HepG2 (cell line): ENCODE results near the gene CAMK1D. TPM values are rescaled to one million over a fixed set of nuclear protein-coding genes. Genes with fewer than 3 reads are reported as not detected.

ENCODE experiments used
- ATAC-seq: fragments of 200-7000 bp; cut with Tn5 transposase; 3 replicates; pipeline ENCODE4 v1.9.1; 2020; ENCODE audit warnings: mild to moderate bottlenecking, moderate library complexity
- BruUV-seq: library from RNA; stranded (reverse); fragments of 400-500 nt; replicated peaks from 2 replicates; lab custom pipeline; 2021; lab: Mats Ljungman, UMichigan
- CTCF ChIA-PET: fragments of 300-600 bp; formaldehyde crosslinking; extraction: SDS; loops from one replicate; lab custom pipeline; 2021; ENCODE audit warnings: low total read pairs, inconsistent platforms, low intra/inter-chr PET ratio; lab: Yijun Ruan, JAX
- POLR2A ChIA-PET: fragments of 350-600 bp; sonication (Branson Sonifier 250); formaldehyde crosslinking; loops from one replicate; lab custom pipeline; 2020; ENCODE audit warnings: antibody characterized with exemption, inconsistent platforms; lab: Yijun Ruan, JAX
- DNase-seq: peaks from one replicate; pipeline ENCODE4 v3.0.0-alpha.2; 2015; ENCODE audit warnings: low spot score
- FAIRE-seq: peaks from 3 replicates; lab custom pipeline; 2011; peaks lifted over from hg19 to GRCh38; lab: Jason Lieb, UNC
- H2AFZ ChIP-seq: one replicate; pipeline ENCODE4 v1.6.1; 2011; ENCODE audit warnings: low read length, inconsistent platforms
- H3K27ac ChIP-seq: fragments of 300-600 bp; 3 replicates; pipeline ENCODE4 v1.8.0; 2011; ENCODE audit warnings: mixed run types, mild to moderate bottlenecking, mixed read lengths, low read length, inconsistent platforms; ENCODE audit not compliant: insufficient read depth; ENCODE audit errors: extremely low read length
- H3K27me3 ChIP-seq, 2 experiments: fragments of 200-600 bp in 1 of 2; 2 replicates in 1 of 2; 3 replicates in 1 of 2; pipeline versions ENCODE4 v1.6.0 to v1.8.0; 2011; ENCODE audit warnings: low read length in 2 of 2, mild to moderate bottlenecking in 2 of 2, moderate library complexity in 2 of 2, inconsistent platforms in 1 of 2; ENCODE audit not compliant: insufficient read depth in 2 of 2, control insufficient read depth in 1 of 2
- H3K36me3 ChIP-seq, 2 experiments: fragments of 200-600 bp in 1 of 2; replicated peaks in 1 of 2; 2 replicates in 1 of 2; 3 replicates in 1 of 2; pipeline versions ENCODE4 v1.5.1 to v1.8.0; 2011; ENCODE audit warnings: low read length in 2 of 2, inconsistent platforms in 1 of 2; ENCODE audit not compliant: insufficient read depth in 2 of 2, control insufficient read depth in 1 of 2
- H3K4me1 ChIP-seq: 2 replicates; pipeline ENCODE4 v1.5.1; 2012; ENCODE audit warnings: low read length, inconsistent platforms; ENCODE audit not compliant: insufficient read depth
- H3K4me2 ChIP-seq: 2 replicates; pipeline ENCODE4 v1.6.0; 2011; ENCODE audit warnings: low read depth, low read length, inconsistent platforms
- H3K4me3 ChIP-seq, 3 experiments: fragments of 200-600 bp in 1 of 3; sonication (generic), shearing (Covaris generic) in 1 of 3; replicated peaks in 1 of 3; 2 replicates each; pipeline ENCODE4 v1.5.1; 2011 to 2016; ENCODE audit warnings: low read length in 3 of 3, inconsistent platforms in 2 of 3, low read depth in 2 of 3, mild to moderate bottlenecking in 2 of 3, control low read depth in 1 of 3, mixed read lengths in 1 of 3; ENCODE audit not compliant: insufficient read depth in 1 of 3
- H3K79me2 ChIP-seq: one replicate; pipeline ENCODE4 v1.6.1; 2011; ENCODE audit warnings: low read length, inconsistent platforms; ENCODE audit not compliant: insufficient read depth
- H3K9ac ChIP-seq: 2 replicates; pipeline ENCODE4 v1.6.0; 2011; ENCODE audit warnings: mild to moderate bottlenecking, low read depth, low read length, inconsistent platforms; ENCODE audit not compliant: insufficient read depth
- H3K9me3 ChIP-seq: 2 replicates; pipeline ENCODE4 v1.5.1; 2012; ENCODE audit warnings: mild to moderate bottlenecking, low read length
- H4K20me1 ChIP-seq: 2 replicates; pipeline ENCODE4 v1.6.0; 2011; ENCODE audit warnings: inconsistent platforms, mild to moderate bottlenecking, low read length, moderate library complexity; ENCODE audit not compliant: insufficient read depth
- REL ChIP-seq: sonication (generic); formaldehyde crosslinking; conservative IDR thresholded peaks from 2 replicates; pipeline ENCODE4 v1.8.0; 2022; ENCODE audit warnings: mild to moderate bottlenecking, missing genetic modification reagents, moderate library complexity
- RNF219 ChIP-seq: sonication (generic); formaldehyde crosslinking; IDR thresholded peaks from 2 replicates; pipeline ENCODE4 v1.5.0; 2020; ENCODE audit warnings: mild to moderate bottlenecking, missing genetic modification reagents
- SMAD9 ChIP-seq: sonication (generic); formaldehyde crosslinking; IDR thresholded peaks from 2 replicates; pipeline ENCODE4 v1.5.1; 2020; ENCODE audit warnings: mild to moderate bottlenecking, missing genetic modification reagents
- TRIM24 ChIP-seq: sonication (generic); formaldehyde crosslinking; IDR thresholded peaks from 2 replicates; pipeline ENCODE4 v1.8.0; 2022; ENCODE audit warnings: mild to moderate bottlenecking, missing genetic modification reagents
- ZNF747 ChIP-seq: sonication (generic); formaldehyde crosslinking; IDR thresholded peaks from 2 replicates; pipeline ENCODE4 v1.8.1; 2023; ENCODE audit warnings: missing genetic modification reagents, mild to moderate bottlenecking, borderline replicate concordance
- WGBS: methylation state at CpG from one replicate; pipeline ENCODE4 v1.1.6; 2017; ENCODE audit warnings: low lambda C conversion rate; 5-methylcytosine and 5-hydroxymethylcytosine counted together
- in situ Hi-C: cut with HindIII; loops from 2 replicates; pipeline ENCODE4 v1.10.0; 2017; ENCODE audit warnings: low pct_unique_long_range_greater_than_20kb; ENCODE audit not compliant: extremely low pct_ligation_motif_present
- intact Hi-C: fragments of 100-400 bp; cut with micrococcal nuclease; formaldehyde crosslinking; loops from one replicate; pipeline ENCODE4 v1.10.0; 2022; ENCODE audit not compliant: unreplicated experiment
- polyA plus RNA-seq, 8 experiments: library from polyadenylated mRNA; depleted of rRNA in 3 of 8; stranded (reverse) in 7 of 8; unstranded in 1 of 8; fragments of >200 nt; fragmentation: Illumina TruSeq in 4 of 8; extraction: Trizol in 4 of 8; gene quantifications; 2 replicates each; pipeline versions ENCODE4 v1.2.1 to v1.2.3, GENCODE V29; 2011 to 2016; ENCODE audit warnings: low read depth in 4 of 8, missing spikeins in 1 of 8, mixed read lengths in 1 of 8; ENCODE audit not compliant: insufficient read depth in 1 of 8
- total RNA-seq, 5 experiments: library from RNA; depleted of rRNA; stranded (reverse); fragments of >200 nt; fragmentation: Illumina TruSeq; extraction: Trizol; gene quantifications; 2 replicates each; pipeline ENCODE4 v1.2.3, GENCODE V29; 2016; ENCODE audit warnings: low read depth in 1 of 5
- TF ChIP-seq, protein P1 (sequence below): sonication (generic); formaldehyde crosslinking; IDR thresholded peaks from 2 replicates; pipeline ENCODE4 v1.4.0; 2020; ENCODE audit warnings: missing genetic modification reagents

CAMK1D gene
- total and polyA plus RNA-seq, 2 of the 13 experiments (the other 11 are each of a cell fraction or from before 2014, with no cell fraction given), result under 0.01 TPM; not detected in 1

- no peaks in the 10 kb centered on the region for H3K9me3 ChIP-seq
- peaks cover 23% of the 10 kb centered on the region for H3K4me1 ChIP-seq
- no peaks in the 10 kb centered on the region for H4K20me1 ChIP-seq
- no peak overlapping the region for H3K27ac ChIP-seq
- CTCF ChIA-PET, result no interaction called here
- DNase-seq (no peak), FAIRE-seq (no peak), ATAC-seq (no peak)
- H3K79me2 ChIP-seq, result no peaks in the 10 kb centered on the region
- no TSS peak for BruUV-seq
- TF ChIP-seq RNF219 (CRISPR knock-in tag) (no peak), ZNF747 (no peak), SMAD9 (CRISPR knock-in tag) (no peak), REL (CRISPR knock-in tag) (no peak), TRIM24 (CRISPR knock-in tag) (no peak)
- TF ChIP-seq, protein P1, sequence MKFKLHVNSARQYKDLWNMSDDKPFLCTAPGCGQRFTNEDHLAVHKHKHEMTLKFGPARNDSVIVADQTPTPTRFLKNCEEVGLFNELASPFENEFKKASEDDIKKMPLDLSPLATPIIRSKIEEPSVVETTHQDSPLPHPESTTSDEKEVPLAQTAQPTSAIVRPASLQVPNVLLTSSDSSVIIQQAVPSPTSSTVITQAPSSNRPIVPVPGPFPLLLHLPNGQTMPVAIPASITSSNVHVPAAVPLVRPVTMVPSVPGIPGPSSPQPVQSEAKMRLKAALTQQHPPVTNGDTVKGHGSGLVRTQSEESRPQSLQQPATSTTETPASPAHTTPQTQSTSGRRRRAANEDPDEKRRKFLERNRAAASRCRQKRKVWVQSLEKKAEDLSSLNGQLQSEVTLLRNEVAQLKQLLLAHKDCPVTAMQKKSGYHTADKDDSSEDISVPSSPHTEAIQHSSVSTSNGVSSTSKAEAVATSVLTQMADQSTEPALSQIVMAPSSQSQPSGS, result no peak
- WGBS, result 33% methylated on average over 9 of the region's 9 CpGs
- H2AFZ ChIP-seq, result no peak overlapping the region
- H3K36me3 ChIP-seq, result no peaks in the 10 kb centered on the region
- no peak overlapping the region for H3K9ac ChIP-seq
- POLR2A ChIA-PET, result interaction anchor here (0.7 kb wide), 1 partner anchor 54 kb away, joined by 3 read pairs; no protein-coding TSS in a partner anchor
- intact Hi-C loops, result no loop called here
- no peak overlapping the region for H3K4me3 ChIP-seq
- H3K4me2 ChIP-seq, result 0 out of 2 replicates have a peak overlapping the region, but pooled peaks have one; percentile 1
- peaks cover 0 to 3% of the 10 kb centered on the region in 2 experiments; a peak in 4 of 5 replicates for H3K27me3 ChIP-seq
- in situ Hi-C loops, result no loop called here
Observed at GRCh38 chr10:12699781-12700556, 350.6 kb downstream of the CAMK1D start.
